Activated naive CD4-positive, alpha-beta T cell (primary cell): ENCODE data around the gene MYO7B.

ENCODE experiments used
- DNase-seq, 4 experiments: peaks; one replicate each; lab custom pipeline; 2025; lab: John Stamatoyannopoulos, UW

Gene MYO7B

DNA sequence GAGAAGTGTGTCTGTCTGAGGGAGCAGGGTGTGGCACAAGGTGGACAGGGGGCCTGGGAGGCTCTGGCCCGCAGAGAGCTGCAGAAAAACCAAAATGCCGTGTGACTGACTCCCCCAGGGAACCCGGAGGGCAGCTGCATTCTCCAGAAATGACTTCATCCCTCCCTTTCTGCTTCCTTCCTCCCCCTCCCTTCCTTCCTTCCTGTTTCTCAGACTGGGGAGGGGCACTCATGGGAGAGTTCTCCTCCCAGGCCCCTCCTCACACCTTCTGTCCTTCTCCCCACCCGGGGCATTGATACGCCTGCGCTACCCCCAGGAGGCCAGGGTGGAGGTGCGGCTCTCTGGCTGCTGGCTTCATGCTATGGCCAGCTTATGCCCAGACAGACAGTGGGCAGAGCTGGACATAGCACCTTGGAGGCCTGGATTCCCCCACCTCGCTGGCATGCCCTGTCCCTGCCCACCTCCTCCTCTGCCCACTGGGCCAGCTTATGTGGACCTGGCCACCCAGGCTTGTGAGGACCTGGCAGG lies 102.3 kb downstream of the MYO7B start:
- no peak for DNase-seq

DNA sequence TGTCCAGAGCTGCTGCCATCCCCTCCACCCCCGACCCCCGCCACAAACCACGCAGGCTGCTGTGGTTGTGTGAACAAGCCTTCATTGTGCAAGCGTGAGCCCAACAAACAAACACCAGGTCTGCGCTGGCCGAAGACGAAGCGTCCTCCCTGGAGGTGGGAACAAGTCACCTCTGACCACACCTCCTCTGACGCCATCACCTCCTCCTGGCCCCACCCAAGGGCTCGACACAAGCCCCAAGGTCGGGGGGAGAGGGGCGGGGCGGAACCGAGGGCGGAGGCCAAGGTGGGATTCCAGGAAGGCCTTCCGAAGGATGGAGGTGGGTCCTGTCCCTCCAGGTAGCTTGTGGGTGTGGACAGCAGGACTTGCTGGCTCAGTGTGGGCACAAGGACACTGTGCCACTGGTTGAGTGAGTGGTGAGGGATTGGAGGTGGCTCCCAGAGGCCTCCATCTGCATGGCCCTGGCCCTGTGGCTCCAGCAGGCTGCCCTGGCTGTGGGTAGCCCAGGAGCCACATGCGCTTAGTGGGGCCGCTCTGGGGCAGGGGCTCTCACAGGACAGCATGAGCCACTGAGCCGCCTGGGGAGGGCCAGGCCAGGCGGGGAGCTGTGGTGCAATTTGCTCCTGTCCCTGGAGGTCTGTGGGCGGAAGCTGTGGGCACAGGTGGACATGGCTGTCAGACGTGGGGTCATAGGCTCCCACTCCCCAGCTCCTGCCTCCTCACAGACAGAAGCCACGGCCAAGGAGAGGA lies 103.1 kb downstream of the MYO7B start:
- no peak for DNase-seq

DNA sequence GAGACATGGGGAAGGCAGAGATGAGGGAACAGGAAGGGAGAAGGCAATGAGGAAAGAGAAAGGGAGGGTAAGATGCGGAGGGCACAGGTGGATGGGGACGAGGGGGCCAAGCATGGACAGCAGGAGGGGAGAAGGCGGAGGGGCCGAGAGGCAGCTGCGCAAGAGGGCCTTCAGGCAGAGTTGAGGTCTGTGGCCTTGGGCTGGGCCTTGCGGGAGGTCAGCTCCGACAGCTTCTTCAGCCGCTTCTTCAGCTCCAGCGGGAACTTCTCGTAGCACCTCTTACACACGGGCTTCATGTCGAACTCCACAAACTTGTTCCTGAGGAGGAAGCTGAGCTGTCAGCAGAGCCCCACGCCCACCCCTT lies 103.6 kb downstream of the MYO7B start:
- no peak for DNase-seq

DNA sequence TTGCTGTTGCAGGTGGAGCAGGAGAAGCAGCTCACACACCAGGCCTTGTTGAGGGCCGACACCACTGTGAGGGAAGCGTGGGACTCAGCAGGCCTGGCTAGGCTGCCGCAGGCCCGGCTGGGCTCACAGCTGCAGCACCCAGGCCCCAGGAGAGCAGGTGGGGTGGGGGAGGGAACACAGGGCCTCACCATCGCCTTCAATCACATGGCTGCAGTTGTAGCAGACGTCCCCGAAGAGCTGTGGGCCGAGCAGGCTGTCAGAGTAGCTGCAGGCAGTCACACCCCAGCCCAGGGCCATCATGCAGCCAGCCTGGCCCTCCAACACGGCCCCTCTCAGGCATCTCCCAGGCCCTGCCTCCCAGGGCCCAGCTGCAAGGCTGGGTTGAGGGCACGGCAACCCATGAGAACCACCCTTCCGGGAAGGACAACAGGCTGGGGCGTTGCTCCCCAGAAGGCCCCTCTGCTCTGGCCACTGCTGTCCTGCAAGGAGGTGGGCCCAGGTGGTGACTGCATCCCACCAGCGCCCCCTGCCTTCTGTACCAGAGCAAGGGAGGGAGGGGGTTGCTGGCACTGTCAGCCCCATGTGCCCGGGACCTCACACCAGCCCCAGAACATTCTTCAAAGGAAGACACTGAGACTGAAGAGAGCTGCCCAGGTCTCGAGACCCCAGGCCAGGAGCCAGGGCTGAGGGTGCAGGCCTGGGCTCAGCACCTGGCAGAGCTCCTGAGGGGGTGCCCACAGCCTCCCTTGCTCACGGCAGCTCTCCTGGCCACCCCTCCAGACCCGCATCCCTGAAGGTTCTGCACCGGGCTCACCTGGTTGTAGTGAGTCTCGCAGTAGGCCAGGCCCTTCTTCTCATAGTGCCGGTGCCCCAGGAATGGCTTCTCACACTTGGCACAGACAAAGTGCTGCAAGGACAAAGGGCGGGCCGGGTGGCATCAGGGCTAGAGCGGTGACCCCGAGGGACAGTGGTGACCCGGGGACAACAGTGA lies 104.9 kb downstream of the MYO7B start:
- DNase-seq: no peak

DNA sequence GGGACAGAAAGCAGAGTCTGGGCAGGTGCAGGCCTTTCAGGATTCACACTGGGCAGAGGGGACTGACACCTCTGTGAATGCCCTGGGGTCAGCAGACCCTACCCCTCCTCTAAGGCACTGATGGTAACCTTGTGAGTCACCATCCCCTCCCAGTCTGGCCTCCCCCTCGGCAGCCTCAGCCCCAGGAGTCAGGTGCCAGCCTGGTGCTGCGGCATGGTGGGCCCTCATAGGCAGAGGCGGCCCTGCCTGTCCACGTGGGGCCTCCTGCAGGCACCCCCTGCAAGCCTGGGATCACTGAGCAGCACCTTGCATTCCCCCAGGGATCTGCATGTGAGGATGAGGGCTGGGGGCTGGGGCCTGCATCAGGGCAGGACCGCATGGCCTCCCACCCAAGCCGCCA lies 105.7 kb downstream of the MYO7B start:
- no peak for DNase-seq

DNA sequence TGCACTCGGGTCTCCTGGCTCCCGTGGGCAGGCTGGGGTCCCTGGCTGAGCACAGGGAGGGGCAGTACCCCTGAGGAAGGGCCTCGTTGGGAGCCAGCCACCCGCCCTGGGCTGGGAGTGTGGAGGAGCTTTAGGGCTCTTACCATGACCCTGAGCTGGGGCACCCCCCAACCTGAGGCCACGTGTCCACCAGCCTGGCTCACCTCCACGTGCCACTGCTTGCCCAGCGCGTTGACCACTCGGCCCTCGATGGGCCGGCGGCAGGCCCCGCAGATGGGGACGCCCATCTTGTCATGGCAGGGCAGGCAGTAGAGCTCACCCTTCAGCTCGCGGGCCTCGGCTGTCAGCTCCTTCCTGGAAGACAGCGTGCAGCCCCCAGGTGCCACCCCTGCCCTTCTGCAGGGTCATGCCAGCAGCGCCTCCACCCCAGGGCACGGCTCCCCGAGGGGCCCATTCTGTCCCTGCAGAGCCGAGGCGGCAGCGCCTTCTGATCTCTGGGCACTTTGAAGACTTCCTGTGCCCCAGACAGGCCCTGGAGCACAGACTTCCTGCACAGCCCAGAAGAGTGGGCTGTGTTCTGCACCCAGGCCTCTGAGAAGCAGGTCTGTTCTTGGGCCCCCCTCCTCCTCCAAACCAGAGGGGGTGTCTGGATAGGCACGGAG lies 106.5 kb downstream of the MYO7B start:
- DNase-seq: peak in 3 of 4 experiments; percentile 21 to 61 (median 34)

DNA sequence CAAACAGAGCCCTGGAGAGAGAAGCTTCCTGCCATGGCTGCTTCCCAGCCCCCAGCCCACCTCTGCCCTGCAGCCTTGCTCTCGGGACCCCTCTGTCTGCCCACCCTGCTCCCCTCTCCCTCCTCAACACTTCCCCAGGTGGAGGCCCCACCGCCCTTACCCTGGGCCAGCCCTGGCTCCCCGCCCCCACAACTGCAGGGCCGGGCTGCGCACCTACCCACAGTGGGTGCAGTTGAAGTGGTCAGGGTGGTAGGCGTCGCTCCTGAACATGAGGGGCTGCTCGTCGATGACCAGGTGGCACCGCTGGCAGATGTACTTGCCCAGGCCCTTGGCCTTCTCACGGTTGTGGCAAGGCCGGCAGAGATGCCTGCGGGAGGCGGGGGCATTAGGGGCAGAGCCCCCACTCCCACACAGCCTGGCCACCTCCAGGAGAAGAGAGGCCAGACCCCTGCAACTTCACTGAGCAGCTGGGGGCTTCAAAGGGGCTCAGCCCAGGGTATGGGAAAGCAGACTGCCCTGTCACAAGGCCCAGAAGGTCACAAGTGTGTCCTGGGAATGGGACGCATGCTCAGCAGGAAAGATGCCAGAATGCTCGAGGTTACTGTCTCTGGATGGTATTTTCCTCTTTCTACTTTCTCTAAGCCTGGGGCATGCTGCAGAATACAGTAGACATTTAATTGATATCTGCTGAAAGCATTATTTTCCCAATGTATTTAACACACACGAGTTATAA lies 107.4 kb downstream of the MYO7B start:
- DNase-seq: no peak

DNA sequence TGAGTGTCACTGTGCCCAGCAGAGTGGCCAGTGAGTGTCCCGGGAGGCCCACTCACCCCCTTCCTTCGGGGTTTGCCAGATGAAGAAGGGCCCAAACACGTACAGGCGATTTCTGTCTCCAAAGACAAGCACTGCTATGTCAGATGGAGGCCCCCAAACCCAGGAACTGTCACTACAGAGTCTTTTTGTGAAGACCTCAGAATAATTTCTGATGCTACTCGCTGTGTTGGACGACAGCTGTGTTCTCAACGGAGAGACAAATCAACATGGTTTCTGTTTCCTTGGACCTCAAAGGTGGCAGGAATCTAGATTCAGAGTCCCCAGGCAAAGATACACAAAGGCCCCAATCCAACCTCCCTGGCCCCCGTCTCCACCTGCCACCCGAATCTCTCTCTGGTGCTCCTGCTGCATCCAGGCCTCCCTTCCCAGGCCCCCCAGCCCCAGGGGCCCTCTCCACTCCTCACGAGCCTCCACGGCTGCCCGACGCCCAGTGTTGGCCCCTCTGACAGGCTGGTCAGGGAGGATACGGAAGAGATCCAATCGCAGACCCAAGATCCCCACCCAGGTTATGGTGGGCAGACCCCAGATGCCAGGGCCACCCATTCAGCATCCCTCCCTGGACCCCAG lies 108.1 kb downstream of the MYO7B start:
- DNase-seq: no peak

DNA sequence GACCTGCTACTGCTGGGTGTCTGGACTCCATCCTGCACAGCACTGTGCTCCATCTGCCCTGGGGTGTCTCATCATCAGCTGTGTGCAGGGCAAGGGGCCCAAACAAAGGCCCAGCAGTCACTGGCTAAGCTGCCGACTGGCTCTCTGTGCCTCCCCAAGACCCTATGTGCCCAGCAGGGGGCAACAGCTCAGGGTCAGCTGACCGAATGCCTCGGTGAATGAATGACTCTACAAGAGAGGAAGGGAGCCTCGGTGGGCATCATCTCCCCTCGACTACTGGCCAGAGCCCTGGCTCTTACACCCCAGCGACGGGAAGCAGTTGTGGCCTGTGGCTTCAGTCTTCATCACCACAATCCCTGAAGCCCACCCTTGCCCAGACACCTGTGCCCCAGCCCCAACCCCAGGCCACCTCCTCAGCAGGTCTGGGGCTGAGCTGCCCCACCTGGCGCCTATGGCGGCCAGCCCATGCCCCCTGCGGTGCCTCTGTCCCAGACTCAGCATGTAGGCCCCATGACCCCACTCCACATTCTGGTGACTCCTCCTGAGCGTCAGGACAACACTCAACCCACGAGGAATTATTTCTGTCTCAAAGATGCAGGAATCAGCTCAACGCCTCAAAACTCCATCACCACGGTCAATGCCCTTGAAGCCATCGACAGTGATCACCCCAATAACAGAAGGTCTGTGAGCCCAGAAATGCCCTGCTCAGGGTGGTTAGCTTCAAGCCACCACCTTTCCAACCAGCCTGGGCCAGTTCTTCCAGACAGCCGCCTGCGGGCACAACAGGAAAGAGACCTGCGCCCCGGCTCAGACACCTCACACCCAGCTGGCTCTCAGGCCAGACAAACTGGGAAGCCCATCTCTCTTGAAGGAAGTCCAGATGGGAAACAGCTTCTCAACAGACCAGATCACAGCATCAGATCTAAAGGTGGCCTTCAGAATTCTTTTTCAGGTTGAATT lies 108.9 kb downstream of the MYO7B start:
- DNase-seq: no peak

DNA sequence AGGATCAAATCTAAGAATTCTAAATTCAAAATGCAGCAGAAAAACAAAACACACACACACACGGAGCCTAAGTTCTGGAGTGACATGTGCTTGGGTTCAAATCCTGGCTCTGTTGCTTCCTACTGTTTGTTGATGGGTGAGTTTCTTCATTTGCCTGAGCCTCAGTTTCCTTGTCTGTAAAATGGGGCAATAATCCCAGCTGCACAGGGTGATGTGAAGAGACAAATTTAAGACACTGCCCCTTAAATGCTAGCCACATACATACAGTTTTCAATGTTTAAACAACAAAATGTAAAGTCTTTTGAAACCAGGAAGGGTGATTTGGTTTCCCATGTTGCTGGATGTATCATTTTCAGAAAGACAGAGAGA lies 109.5 kb downstream of the MYO7B start:
- no peak for DNase-seq

DNA sequence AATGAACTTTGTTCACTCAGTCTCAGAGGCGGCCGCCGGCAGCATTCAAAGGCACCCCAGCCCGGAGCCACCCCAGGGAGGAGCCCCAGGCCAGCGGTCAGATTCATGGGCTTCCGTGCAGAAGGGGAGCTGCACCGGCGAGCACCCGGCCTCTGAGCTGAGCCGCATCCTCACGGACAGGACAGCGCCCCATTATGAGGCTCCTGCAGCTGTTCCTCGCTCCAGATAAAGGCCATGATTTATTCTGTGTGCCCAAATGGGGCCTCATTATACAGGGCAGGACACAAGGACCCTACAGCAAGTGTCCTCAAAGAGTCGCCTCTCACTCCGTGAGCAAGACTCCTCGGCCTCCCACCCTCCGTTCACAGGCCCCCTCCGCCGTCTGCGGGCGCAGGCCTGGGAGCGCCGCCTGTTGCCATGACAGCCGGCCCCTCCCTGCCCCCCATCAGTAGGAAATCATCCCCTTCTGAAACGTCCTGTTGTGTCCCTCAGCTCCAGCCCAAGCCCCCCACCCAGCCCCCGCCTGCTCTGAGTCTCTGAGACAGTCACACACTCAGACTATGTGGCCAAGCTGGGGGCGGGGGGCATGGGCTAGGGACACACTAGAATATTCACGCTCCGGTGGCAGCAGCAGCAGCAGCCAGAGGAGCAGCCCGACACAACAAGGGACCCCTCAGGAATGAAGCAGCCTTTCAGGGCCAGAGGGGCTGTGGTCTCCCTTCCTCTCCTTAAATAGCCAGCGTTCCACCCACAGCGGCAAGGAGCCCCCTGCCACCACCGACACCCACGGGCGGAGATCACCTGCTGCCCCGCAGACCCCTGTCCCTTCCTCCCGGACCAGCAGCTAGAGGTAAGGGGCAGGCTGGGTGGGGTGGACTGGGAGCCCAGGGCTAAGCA lies 110.2 kb downstream of the MYO7B start, which contains the start of gene GPR17:
GPR17 (plus strand) TSS at position 759 of the 897 bp plus-strand sequence. CDS start 4,583 bp downstream, outside the sequence.
- DNase-seq: no peak

DNA sequence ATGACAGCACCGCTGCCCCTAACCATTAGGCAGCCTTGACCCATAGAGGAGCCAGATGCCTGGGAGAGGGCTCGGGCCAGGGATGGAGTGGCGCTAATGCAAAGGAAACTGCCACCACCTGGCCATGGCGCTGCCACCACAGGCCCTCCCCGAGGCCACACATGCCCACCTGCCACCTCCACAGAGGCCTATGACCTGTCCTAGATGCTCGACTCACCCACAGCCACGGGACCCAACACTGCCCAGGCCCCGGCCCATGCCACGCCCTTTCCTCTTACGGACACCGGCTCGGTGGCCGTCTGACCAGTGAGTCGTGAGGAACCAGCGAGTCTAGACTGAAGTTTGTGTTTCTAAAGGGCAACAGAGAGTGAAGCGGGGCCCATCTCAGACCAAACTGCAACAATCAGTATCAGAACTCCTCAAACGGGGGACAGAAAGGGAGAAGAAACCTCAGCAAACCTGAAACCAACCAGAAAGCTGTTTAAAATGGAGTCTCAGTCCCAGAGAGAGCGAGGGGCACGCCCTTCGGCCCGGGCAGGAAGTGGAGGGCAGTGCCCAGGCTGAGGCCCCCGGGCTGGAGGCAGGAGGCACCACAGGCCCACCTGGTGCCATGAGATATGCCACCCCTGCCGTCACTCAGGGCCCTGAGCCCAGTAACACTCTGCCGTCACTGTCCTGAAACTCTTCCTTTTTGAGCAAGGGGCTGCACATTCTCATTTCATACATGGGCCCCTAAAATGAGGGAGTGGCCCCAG lies 111.2 kb downstream of the MYO7B start:
- no peak for DNase-seq

DNA sequence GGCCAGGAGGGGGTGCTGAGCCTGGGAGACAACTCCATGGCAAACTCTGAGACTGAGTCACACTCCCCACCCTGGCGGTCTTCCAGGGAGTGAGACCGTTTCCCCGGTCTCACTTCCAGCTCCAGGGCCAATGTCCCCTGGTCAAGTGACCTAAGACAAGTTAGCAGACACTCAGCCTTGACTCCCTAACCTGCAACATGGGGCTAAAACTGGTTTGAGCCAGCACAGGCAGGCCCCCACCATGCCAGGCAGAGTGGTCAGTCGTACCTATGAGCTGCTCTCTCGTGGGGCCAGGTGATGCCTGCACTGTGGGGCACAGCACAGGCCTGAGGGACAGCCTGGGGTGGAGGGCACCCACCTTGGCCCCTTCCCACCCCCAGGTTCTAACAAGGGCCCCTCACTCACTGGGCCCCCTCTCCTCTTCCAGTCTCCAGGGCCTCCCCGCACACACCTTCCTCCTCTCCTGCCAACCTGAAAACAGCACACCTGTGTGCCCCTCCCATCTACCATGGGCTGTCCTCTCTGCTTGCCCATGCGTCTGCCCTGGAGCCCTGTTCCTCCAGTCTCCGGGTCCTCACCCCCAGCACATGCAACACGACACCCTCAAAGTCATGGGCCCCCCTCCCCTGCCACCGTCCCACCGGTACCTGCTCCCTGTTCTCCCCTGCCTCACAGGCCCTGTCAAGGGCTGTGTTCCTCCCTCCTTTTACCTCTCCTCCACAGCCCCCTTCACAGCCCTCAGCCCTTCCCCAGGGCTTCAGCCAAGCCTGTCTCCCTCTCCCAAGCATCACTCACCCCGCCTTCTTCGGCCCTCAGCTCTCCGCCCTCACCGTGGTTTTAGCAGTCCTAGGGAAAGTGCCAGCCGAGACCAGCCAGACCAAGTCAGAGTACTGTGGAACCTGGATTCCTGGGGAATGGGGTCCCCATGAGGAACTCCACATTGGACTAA lies 112.0 kb downstream of the MYO7B start:
- no peak for DNase-seq

DNA sequence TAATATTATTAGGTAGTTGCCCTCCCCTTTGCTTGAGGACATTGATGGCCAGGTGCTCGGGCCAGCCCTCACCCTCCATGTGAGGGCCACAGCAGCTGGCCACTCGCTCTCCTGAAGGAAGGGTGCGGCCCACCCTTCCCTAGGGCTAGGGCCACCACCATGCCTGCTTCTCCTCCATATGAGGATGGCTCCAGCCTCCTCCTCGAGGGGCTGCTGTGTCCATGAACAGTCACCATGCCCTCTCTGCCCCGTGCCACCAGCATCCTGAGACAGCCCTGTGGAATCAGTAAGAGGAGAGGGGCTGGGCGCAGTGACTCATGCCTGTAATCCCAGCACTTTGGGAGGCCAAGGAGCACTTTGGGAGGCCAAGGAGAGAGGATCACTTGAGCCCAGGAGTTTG lies 112.8 kb downstream of the MYO7B start:
- no peak for DNase-seq

DNA sequence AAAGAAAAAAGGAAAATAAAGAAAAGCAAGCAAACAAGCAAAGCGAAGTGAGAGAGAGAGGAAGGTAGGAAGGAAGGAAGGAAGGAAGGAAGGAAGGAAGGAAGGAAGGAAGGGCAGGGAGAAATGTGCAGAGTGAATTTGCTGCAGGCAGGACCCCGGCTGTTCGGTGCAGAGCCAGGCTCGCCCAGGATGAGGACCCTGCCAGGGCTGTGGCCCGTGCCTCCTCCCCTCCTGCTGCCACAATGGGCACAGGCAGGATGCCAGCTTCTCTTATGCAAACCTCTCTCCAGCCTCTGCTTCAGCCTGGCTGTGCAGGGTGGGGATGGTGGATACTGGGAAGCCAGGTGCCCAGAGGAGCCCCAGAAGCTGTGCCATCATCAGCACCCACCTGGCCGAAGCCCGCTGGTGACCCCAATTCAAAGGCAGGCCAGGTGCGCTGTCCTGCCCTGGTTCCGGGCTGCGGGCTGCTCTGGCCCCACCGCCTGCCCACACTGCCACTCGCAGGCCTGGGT lies 113.7 kb downstream of the MYO7B start:
- no peak for DNase-seq

DNA sequence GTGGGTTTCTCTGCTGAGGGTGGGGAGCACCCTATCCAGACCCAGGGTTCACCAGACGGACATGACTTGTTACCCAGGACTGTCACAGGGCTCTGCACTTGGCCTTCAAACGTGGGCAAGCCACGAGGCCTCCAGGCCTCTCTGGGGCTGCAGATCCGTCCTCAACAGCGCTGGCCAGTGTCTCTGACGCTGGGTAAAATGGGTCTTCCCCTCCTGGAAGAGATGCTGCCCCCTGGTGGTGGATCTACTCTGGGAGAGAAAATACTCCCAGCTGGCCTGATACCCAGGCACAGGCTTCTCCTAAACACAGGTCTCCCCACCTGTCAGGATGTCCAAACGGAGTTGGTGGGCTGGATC lies 114.2 kb downstream of the MYO7B start:
- peak; percentile 70 to 87 (median 87) for DNase-seq
